GM19193 (cell line): ENCODE measurements around the gene NOTCH2NLA.
"Not testable (repeated sequence)": the region's sequence is repeated elsewhere in the genome, so short reads cannot be mapped to it uniquely, and the experiment has no call there.

ENCODE experiments used
- POLR2A ChIP-seq: IDR thresholded peaks from 4 replicates; pipeline ENCODE4 v1.6.1; 2011; ENCODE audit not compliant: insufficient read depth, insufficient read length; ENCODE audit errors: extremely low read depth

Gene NOTCH2NLA

DNA sequence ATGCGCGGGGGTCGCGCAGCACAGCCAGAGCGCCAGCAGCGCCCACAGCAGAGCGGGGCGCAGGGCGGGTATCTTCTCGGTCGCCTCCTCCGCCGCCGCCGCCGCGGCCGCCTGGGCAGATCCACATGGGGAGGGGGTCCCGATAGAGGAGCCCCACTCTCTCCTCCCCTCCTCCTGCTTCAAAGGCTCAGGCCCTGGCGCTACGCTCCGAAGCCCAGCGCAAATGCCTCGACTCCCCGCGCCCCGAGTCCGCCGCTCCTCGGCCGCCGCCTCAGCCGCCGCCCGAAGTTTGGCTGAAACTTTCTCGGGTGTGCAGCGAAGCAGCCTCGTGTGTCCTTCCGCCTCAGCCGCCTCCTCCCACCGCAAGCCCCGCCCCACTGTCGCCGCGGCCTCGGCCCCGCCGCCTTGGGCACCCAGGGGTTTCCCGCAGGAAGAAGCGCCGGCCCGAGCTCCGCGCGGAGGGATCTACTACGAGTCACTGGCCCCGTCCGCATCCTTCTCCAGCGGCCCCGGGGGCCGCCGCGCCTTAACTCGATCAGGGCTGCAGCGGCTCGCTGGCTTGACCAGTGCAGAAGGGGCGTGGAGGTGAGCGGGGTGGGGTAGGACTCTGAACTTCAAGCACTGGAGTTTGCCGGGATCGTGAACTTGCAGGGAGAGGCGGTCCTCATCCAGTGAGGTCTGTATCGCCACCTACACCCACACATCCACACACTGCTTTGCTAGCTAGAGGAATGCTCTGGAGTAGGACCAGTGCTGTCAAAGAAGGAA lies at the start of gene NOTCH2NLA:
Gene NOTCH2NLA (minus strand): TSS at position 312 of the 768 bp plus-strand sequence. CDS start 39,684 bp downstream, outside the sequence.
- TF ChIP-seq POLR2A, result not testable (repeated sequence)

- not testable (repeated sequence) for TF ChIP-seq POLR2A
Observed at GRCh38 chr1:146144465-146144864, 84.4 kb downstream of the NOTCH2NLA start, which contains the start of gene NBPF10. TSS of gene NBPF10 (minus strand) at chr1:146144804. CDS start at chr1:146144769, 35 bp downstream.
